HG03432 (cell line): Measurements from ENCODE around the gene IQCB1.
"Not testable (repeated sequence)": the region's sequence is repeated elsewhere in the genome, so short reads cannot be mapped to it uniquely, and the experiment has no call there.

ENCODE experiments used
- ATAC-seq: cut with Tn5 transposase; IDR thresholded peaks from one replicate; pipeline ENCODE4 v1.9.1; 2021; ENCODE audit warnings: mild to moderate bottlenecking, moderate library complexity; ENCODE audit not compliant: unreplicated experiment

Gene IQCB1

DNA sequence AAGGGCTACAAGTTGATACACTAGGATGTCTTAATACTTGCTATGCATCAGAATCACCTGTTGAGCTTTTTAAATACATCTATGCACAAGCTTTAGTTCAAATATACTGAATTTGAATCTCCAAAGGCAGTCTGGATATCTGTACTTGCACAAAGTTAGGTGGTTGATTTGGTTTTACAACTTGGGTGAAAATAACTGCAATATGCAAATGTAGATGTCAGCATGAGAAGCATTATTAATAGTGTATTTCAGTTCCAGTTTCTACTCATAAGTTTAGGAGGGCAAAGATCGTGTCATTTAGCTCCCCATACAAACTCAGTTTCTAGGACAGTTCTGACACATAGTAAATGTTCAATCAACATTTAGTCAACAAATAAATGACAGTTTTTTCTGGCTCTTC lies 25.6 kb downstream of the IQCB1 start:
- ATAC-seq = peak; percentile 99

DNA sequence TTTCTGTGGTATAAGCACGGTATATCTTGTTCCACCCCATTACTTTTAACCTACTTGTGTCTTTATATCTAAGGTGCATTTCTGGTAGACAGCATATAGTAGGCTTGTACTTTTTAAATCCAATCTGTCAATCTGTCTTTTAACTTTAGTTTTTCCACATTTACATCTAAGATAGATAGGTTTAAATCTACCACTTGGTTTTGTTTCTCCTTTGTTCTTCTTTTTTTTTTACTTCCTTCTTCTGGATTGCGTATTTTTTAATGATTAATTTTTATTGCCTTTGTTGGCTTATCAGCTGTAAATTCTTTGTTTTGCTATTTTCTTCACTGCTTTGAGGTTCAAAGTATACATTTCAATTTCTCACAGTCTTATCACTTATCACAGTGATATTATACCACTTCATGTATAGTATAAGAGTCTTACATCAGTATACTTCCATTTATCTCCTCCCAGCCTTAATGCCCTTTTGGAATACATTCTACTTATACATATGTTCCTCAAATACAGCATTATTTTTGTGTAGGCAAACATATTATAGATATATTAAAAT lies 31.0 kb downstream of the IQCB1 start:
- ATAC-seq = no peak

DNA sequence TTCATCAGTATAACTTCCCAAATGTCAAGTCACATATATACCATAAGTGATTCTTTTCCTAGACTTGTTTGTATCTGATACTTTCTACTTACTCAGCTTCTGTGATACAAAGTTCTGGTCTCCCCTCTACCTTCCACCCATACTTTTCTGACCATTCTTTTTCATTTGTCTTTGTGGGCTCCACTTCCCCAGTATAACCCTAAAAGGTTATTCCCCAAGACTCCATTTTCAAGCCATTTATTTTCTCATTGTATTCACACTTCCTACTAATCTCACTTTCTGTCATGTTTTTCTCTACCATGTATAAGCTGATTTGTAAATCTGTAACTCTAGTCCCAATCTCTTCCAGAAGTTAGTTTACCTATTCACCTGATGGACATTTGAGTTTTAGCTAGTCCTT lies 34.0 kb downstream of the IQCB1 start:
- peak; percentile 43 for ATAC-seq

DNA sequence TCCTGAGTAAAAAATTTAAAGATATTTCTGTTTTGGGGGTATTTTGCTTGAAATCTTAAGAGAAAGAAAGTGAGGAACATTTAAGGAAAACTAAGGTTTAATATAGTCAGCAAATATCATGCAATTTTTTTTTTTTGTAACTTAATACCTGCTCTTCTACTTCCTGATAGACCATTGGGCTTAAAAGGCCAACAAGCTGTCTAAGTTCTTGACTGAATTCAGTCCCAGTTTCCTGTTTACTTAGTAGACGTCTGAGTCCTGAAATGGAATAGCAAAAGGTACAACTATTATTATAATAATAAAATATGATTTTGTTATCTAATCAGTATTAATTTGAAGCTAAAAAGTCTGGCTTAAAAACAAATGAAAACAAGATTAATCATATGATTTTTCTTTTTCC lies 37.9 kb downstream of the IQCB1 start:
- no peak for ATAC-seq

DNA sequence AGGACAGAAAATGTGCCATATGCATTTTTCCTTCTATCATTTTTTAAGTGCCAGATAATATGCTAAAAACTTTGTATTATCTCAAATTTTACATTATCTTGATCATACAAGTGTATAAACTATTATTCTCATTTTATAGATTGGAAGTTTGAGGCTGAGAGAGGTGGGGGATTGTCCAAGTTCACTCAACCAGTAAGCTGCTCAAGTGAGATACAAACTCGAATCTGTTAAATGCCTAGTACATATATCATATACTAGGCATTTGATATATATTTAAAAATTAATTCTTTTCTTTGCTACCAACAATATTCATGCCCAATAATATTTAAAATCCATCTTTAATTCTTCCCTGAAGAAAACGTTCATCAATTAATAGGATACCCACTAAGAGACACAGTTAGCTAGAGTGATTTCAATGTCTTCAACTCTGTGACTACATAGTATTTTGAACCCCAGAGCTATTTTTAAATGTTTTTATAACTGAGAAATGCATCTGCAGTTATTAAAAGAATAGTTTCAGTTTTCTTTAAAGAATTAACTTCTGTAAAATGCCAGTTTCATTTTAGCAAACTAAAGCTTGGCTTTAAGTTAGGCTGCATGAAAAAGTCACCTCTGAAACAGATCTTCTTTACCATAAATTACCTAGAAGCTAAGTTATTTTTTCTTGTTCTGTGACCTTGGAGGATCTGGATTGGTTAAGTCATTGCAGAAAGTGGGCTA lies 40.4 kb downstream of the IQCB1 start:
- peak; percentile 41 for ATAC-seq

DNA sequence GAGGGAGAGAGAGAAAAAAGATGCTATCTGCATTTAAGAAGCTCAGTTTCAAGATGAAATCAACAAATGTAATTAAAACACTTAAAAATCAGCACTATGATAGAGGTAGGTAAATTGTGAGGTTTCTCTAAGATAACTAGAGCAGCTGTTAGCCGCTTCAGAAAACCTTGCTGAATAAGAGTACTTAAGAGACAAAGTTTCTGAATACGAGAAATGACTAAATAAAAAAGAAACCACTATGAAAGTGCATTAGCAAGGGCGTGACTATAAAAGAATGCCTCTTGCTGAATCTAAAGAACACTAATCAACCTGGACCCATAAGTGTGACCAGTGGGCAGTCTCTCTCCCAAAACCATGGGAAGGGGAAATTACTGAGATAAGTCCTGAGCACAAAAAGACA lies 41.8 kb downstream of the IQCB1 start:
- peak; percentile 76 for ATAC-seq

DNA sequence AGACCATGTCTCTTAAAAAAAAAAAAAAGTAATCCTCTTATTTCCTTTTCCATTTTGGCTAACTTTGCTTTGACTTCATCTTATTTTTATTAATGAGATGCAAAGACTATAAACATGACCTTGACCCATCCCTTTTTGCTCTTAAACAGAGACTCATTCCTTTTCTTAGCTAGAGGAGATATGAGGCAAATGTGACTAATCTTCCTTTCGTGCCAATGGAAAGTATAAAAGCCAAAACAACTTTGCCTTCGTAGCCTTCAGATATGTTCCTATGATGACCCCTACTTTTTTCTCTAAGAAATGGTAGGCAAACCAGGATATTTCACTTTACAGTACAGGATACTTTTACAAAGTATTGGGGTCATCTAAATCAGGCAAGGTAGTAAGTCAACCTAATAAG lies 48.4 kb downstream of the IQCB1 start:
- ATAC-seq = no peak

DNA sequence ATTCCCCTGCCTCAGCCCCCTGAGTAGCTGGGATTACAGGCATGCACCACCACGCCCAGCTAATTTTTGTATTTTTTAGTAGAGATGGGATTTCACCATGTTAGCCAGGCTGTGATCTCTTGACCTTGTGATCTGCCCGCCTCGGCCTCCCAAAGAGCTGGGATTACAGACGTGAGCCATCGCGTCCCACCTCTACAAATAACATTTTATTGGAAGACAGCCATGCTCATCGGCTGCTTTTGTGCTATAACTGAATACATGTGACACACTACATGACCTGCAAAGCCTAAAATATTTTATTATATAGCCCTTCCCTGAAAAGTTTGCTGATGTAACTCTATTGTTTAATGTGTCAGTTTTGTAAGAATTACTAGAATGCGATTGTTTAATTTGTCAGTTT lies 52.1 kb downstream of the IQCB1 start:
- ATAC-seq = not testable (repeated sequence)

DNA sequence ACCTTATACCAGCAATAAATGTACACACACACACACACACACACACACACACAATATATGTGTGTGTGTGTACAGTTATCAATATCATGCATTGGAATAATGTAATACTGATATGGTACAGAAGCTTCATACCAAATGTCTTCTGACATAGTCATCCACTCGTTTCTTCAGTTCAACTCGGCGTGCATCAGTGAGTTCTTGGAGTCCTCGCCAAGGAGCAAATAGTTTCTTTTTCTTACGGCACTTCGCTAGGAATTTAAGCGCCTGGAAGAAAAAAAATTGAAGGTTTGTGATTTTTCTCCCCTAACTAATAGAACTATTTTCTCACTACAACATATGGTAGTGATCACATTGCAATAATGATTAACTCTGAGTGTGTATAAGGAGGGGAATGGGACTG lies 53.2 kb downstream of the IQCB1 start:
- ATAC-seq = no peak

DNA sequence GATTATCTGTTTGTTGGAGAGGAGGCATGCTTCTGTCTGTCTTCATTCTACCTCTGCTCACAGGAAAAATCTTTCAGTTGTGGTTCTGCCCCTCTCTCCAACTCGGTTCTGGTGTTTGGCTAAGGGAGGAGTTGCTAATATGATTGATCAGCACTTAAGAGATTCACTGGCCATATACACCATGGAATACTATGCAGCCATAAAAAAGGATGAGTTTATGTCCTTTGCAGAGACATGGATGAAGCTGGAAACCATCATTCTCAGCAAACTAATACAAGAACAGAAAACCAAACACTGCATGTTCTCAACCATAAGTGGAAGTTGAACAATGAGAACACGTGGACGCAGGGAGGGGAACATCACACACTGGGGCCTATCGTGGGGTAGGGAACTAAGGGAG lies 59.8 kb downstream of the IQCB1 start:
- not testable (repeated sequence) for ATAC-seq

DNA sequence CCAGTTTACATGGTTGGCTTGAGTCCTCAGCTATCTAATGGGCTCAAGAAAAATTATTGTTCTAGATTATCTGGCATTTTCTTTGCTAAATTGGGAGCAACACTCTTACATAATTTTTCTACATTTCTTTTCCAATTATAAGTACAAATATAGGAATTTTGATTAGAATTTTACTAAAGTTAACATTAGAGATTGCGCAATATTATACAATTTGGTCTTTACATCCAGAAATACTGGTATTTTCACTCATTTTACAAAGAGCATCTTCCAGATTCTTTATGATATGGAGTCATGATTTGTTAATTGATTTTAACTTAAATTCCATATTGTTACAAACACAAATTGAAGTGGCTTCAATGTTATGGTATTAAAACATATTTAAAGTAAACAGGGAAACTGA lies 65.6 kb downstream of the IQCB1 start:
- ATAC-seq = no peak

DNA sequence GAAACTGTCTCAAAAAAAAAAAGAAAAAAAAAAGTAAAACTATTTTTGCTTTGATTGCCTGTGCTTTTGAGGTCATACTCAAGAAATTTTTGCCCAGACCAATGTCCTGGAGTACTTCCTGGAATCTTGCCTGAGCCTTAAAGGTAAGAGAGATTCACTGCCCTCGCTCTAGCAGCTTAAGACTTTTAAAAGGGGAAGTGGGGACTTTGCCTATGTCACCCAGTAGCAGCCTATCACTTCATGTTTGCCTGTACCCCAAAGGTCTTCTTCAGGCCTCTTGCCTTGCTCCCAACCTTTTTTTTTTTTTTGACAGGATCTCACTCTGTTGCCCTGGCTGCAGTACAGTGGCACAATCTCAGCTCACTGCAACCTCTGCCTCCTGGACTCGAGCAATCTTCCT lies 66.4 kb downstream of the IQCB1 start:
- ATAC-seq = no peak

DNA sequence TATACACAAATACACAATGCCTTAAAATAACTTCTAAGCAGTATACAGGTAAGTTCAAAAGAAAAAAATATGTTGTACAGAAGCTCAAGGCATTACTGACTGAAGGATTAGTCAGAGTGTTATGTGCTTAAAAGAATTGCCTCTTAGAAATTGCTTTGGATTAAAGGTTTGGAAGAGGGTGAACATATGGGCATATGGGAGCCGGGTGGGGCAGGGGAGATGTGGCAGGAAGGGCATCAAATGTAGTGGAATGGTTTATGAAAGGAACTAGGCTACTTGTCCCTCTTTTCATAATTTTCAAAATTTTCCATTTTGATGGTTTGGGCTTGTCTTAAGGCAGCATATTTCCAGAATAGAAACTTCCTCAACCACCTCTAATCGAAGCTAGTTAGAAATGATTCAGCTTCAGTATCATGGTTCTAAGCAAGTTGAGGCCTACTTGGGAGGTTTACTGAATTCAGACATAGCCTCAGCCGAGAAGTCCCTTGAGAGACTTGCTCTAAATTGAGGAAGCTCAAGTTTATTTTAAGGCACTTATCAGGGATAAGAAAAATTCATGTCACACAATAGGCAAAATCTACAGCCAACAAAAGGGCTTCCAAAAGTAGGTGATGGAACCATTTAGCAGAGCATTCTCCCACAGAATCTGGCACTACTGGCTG lies 75.2 kb downstream of the IQCB1 start:
- ATAC-seq = no peak

DNA sequence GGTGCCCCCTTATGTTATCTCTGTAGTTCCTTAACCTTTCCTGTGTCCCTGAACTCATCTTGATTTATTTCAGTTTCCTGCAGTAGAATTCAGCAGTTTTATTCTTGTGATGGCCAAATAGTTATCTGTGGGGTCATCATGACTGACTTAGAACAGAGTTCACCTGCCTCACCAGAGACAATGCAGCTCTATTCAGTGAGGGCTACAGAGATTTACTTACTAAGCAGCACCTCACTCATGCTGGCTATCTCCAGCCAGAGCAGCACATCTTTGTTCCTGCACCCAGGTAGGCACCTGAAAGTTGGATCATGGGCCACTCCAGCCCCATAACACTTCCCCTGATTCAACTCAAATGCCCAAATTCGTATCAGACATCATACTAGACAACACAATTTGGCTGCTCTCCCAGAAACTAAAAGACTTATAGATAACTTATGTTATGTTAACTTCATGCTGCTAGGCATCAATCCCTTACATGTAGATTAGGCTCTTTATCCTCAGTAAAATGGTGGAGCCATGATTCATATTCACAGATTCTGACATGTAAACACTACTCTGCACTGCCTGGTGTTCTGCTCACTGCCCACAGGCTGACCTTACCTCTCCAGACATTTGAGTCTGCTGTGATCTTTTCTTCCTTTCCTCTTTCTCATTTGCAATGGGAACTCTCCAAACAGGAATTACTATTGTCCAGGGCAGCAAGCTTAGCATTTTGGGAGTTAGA lies 76.0 kb downstream of the IQCB1 start:
- no peak for ATAC-seq

DNA sequence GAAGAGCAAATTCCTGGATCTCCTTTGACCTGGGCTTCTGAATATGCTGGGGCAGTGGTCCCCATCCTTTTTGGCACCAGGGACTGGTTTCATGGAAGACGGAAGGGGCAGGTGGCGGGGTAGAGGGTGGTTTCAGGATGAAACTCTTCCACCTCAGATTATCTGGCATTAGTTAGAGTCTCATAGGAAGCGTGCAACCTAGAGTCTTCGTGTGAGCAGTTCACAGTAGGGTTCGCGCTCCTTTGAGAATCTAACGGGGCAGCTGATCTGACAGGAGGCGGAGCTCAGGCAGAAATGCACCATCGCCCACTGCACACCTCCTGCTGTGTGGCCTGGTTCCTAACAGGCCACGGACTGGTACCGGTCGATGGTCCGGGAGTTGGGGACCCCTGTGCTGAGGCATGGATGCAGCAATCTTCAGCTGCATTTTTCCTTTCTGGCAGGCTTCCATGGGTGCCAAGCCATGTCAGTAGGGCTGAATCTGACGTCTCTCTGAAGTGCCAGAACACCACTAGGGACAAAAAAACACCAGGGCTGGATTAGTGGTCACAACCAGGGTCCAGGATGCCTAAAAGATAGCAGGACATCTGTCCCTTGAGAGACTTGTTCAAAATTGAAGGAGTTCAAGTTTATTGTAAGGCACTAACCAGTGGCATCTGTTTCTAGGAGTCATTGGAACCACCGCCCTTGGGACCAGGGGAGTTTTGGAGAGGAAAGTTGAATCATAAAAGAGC lies 76.9 kb downstream of the IQCB1 start:
- ATAC-seq = no peak

DNA sequence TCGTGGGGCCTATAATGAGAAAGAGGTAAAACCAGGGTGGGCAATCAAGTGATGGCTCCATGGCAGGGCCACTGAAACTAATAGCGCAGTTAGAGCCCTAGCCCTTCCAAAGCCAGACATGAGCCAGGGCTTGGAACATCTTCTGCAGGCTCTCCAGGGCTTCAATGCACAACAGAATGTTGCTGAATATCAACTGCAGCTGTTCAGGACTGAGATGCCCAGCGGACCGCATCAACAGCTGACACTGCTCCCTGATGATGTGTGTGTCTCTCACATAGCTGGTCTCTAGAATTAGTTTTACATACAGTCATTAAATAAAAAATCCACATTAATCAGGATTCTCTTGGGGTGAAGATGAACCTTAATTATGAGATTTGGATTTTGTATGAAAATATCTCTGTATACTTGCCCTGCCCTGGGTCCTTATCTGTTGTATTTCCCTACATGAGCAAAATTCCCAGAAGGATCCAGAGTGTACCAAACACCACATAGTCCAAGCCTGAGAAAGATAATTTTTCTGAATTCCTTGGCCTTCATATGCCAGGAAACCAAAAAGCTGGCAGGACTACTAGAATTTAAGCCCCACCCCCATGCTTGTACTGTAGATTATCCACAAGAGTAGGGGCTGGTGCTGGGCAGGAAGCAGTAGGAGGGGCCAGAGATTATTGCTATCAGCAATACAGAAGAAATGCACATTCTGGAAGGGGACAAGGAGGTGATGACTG lies 77.6 kb downstream of the IQCB1 start:
- no peak for ATAC-seq

DNA sequence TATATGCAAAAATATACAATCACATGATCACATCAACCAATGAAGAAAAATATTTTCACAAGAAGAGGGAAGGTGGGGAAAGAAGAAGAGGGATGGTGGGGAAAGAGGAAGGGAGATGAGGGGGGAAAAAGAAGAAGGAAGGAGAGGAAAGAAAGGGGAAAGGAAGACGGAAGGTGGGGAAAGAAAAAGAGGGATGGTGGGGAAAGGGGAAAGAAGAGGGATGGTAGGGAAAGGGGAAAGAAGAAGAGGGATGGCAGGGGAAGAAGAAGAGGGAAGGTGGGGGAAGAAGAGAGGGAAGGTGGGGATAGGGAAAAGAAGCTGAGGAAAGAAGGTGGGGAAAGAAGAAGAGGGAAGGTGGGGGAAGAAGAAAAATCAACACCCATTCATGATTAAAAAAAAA lies 82.1 kb downstream of the IQCB1 start:
- no peak for ATAC-seq

DNA sequence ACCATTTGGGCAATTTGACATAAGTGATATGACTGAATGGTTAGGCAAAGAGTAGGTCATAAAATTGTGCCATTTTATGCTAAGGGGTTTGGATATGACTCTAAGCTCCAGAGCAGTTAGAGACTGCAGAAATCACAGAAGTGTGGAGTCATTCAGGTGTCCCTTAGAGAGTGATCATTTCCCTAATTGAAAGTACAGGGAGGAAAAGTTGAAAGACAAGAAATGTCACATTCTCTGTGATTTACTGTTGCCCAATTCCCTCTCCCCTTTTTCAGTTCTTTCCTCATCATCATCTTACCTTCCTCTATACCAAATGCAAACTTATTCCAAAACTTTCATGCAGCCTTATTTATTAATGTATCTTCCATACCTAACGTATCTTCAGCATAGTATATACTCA lies 82.6 kb downstream of the IQCB1 start:
- ATAC-seq = no peak

DNA sequence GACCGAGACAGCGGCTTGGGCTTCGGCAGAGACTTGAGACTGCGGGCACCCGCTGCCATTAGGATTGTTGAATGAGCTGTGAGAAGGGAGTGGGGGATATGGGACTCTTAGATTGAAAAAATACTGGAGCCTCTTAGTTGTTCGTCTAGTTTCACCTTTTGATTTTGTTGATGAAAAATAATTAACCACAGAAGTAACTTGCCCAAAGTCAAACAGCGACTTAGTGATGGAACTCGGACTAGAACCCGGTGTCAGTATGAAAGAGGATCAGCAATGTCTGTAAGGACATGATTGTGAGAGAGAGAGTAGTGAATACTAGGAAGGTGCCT lies 84.8 kb downstream of the IQCB1 start:
- no peak for ATAC-seq

DNA sequence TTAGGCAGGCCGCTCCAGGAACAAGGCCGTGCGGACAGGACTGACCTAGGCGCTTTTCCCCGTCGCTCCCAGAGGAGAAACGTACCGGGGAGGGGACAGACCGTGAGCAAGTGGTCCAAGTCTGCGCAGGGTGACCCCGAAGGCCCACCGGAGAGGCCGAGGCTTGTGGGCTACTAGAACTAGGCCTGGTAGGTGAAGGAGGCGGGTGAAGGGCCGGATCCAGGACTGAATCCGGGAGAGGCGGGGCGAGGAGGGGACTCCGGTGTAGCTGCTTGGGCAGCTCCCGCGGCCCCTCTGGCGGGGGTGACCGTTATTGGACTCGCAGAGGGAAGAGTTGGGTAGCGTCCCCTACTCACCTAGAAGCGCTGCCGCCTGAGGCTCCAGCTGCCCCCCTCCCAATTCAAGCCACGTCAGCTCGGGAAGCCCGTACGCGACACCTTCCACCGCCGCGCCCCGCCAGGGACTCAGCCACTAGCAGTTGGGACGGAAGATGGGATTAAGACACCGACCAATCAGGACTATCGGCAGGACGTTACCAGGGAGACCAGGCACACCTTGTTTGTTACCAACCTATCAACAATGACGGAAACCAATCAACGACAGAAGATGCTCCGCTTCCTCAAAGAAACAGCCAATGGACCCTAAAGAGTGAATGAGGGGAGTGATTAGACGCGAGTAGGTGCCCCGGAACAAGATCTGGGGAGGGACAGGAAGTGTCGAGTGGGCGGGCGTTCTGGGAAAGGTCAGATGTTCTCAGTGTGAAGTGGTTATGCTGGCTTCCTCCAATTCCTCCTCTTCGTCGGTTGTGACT lies 85.4 kb downstream of the IQCB1 start, which contains the start of gene GOLGB1:
GOLGB1 (minus strand) TSS at position 466 of the 811 bp plus-strand sequence. CDS start 18,770 bp downstream, outside the sequence.
- peak; percentile 97 for ATAC-seq
